Skeletal muscle tissue (tissue), 4 donors: Measurements from ENCODE around the gene GNMT. TPM values are rescaled to one million over a fixed set of nuclear protein-coding genes. Genes with fewer than 3 reads are reported as not detected.

ENCODE experiments used
- H3K27ac ChIP-seq: one replicate; pipeline ENCODE4 v1.7.0; 2013; ENCODE audit warnings: mild to moderate bottlenecking, low read depth, low read length, inconsistent platforms
- H3K27me3 ChIP-seq, 3 donors: one replicate each; pipeline ENCODE4 v1.7.0; 2013; ENCODE audit warnings: low read length in 3 of 3; ENCODE audit not compliant: control insufficient read depth in 3 of 3, insufficient read depth in 3 of 3
- H3K36me3 ChIP-seq, 3 donors: one replicate each; pipeline ENCODE4 v1.7.0; 2013; ENCODE audit warnings: low read length in 3 of 3; ENCODE audit not compliant: control insufficient read depth in 3 of 3, insufficient read depth in 3 of 3
- H3K4me1 ChIP-seq, 3 donors: one replicate each; pipeline ENCODE4 v1.7.0; 2013; ENCODE audit warnings: low read length in 3 of 3, mild to moderate bottlenecking in 3 of 3; ENCODE audit not compliant: control insufficient read depth in 3 of 3, insufficient read depth in 3 of 3
- H3K4me3 ChIP-seq, 3 donors: one replicate each; pipeline ENCODE4 v1.7.0; 2013; ENCODE audit warnings: low read length in 3 of 3
- H3K9ac ChIP-seq, 3 donors: one replicate each; pipeline ENCODE4 v1.7.0; 2013; ENCODE audit warnings: low read length in 3 of 3, mild to moderate bottlenecking in 3 of 3, moderate library complexity in 2 of 3, low read depth in 1 of 3
- H3K9me3 ChIP-seq, 3 donors: one replicate each; pipeline ENCODE4 v1.7.0; 2013; ENCODE audit warnings: low read length in 3 of 3; ENCODE audit not compliant: control insufficient read depth in 3 of 3
- total RNA-seq: library from RNA; depleted of rRNA; stranded (reverse); fragments of >200 nt; gene quantifications from one replicate; pipeline ENCODE4 v1.2.3, GENCODE V29; 2014
- donor health status: Osteomylitis.

The GNMT gene
- total RNA-seq, 1 donor from 2014 or later = not detected

DNA sequence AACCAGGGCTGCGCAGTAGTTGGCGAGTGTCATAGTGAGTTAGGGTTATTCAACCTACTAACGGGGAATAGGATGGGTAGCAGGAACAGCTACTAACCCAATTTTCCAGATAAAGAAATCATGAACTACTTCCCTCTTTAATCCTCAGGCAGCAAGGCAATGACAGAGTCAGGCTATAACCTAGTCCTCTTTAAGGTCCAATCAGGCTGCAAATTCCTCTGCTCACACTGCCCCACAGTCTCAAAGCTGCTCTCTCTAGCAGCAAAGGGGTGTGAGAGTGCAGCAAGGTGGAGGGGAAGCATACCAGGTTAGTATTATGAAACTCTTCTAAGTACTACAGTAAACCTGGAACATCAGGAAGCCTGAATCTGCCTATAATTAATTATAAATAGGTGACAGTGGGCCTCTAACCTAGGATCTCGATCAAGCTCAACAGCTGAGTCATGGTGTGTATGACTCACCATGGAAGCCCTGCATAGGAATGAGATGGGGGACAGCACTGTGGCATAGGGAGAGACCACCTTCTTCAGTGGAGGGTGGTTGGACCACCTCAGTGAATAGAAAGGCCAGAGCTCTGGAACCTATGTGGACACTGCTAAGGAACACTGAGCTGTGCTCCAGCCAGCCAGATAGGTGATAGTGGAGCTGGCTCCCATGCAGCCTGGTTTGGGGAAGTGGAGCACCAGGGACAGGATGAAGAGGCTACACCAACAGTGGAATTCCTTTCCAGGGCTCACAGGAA, 10.5 kb downstream of the GNMT start:
- Histone ChIP-seq H3K36me3 (peaks cover 17 to 38% (median 34%) of the 10 kb centered on the region in 3 donors), H3K4me1 (peaks cover 0 to 11% (median 4%) of the 10 kb centered on the region in 3 donors), H3K9ac (no peak overlapping the region), H3K27me3 (no peaks in the 10 kb centered on the region), H3K4me3 (no peak overlapping the region), H3K27ac (no peak overlapping the region), H3K9me3 (no peaks in the 10 kb centered on the region)

DNA sequence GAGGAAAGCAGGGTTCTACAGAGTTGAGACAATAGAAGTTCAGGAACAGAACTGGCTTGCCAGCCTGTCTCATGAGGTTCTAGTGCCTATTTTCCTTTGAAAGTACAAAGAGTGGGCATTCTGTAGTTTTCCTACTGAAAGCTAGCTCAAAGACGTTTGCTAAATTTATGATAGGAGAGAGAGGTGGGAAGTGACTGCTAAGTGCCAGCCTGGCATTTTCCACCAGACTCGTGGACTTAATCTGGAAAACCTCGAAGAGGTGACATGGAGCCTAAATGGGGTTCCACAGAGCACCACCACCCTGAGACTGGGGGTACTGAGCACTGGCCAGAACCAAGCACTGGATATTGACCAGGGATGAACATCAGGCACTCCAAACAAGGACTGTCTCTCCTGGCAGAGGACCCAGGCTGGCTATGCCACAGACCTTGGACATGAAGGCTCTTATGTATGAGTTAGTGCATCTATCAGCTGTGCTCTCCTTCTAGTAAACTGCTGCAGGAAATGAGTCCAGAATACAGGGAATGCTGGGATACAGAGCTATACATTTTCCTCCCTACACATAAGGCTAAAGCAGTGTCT, 11.3 kb downstream of the GNMT start:
- no peaks in the 10 kb centered on the region for H3K9me3 ChIP-seq

DNA sequence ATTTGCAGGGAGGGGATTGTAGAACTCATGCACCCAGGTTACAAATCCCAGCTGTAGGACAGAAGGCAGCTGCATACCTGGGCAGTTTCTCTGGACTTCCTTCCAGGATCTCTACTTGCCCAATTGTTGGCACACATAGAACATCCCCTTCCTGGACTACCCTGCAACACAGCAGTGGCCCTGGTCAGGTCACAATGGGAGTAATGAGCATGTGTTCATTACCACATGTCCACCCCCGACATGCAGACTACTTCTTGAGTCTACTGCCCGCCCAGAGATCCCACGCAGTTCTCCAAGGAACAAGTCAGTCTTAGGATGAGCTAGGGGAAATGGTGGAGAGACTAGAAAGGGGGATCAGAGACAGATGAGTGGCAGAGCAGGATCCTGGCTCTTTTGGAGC, 13.4 kb downstream of the GNMT start:
- no peak overlapping the region for H3K27ac ChIP-seq
- H3K4me3 ChIP-seq = no peak overlapping the region
- H3K4me1 ChIP-seq = peaks cover 8 to 19% (median 10%) of the 10 kb centered on the region in 3 donors
- H3K27me3 ChIP-seq = no peaks in the 10 kb centered on the region
- H3K9me3 ChIP-seq = no peaks in the 10 kb centered on the region
- peaks cover 7 to 19% (median 17%) of the 10 kb centered on the region in 3 donors for H3K36me3 ChIP-seq
- H3K9ac ChIP-seq = no peak overlapping the region

More for the DNA sequence above, 11.3 kb downstream of the GNMT start:
- H3K4me3 ChIP-seq = no peak overlapping the region
- H3K36me3 ChIP-seq = peaks cover 13 to 31% (median 28%) of the 10 kb centered on the region in 3 donors
- H3K9ac ChIP-seq = no peak overlapping the region
- H3K4me1 ChIP-seq = peaks cover 1 to 11% (median 4%) of the 10 kb centered on the region in 3 donors
- no peak overlapping the region for H3K27ac ChIP-seq
- no peaks in the 10 kb centered on the region for H3K27me3 ChIP-seq

DNA sequence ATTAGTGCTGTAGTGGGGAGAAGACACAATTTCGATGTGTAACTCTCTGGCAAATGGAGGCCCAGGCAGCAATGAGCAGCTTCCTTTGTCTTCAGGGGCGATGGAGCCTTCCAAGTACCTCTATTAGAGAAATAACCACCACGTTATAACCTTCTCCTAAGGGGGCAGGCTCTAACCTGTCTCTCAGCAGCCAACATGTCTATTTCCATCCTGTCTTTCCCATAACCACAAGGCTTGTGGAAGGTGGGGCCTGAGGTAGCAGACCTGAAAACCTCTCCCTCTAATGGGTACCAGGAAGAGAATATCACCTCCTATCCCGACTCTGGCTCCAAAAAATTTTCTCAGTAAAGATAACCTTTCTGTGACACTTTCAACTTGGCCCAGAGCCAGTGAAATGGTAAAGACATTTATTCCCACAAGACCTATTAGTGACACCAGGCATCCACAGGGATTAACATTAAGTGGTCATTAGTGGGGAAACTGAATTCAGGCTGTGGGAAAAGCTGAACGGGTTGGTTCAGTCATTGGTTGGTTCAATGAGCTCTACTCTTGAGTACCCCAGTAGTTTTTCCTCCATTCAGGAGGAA, 14.5 kb downstream of the GNMT start:
- Histone ChIP-seq H3K4me1 (peaks cover 14 to 26% (median 19%) of the 10 kb centered on the region in 3 donors), H3K36me3 (peaks cover 2 to 12% (median 10%) of the 10 kb centered on the region in 3 donors), H3K4me3 (no peak overlapping the region), H3K9me3 (no peaks in the 10 kb centered on the region), H3K9ac (no peak overlapping the region), H3K27me3 (no peaks in the 10 kb centered on the region), H3K27ac (no peak overlapping the region)

DNA sequence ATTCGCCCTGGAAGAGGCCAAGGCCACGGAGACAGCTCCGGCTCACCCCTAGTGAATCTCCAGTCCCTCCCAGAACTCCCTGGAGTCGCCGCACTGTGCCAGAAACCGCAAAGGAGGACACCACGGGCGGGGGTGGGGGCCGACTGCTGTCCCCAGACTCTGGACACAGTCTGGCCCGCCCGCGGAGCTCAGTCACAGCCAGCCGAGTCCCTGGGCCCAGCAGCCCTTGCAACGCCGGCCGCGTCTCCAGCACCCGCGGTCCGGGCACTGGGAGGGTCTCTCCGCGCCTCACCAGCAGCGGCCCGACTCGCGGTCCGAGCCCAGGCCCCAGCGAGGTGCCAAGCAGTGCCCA, 17.9 kb downstream of the GNMT start:
- Histone ChIP-seq H3K4me1 (peaks cover 11 to 23% (median 19%) of the 10 kb centered on the region in 3 donors), H3K27me3 (no peaks in the 10 kb centered on the region), H3K27ac (peak overlapping the region; percentile 81), H3K9ac (peak overlapping the region; percentile 89 to 97 (median 91)), H3K4me3 (peak overlapping the region; percentile 90 to 97 (median 97)), H3K9me3 (no peaks in the 10 kb centered on the region), H3K36me3 (peaks cover 2 to 8% (median 5%) of the 10 kb centered on the region in 3 donors)

DNA sequence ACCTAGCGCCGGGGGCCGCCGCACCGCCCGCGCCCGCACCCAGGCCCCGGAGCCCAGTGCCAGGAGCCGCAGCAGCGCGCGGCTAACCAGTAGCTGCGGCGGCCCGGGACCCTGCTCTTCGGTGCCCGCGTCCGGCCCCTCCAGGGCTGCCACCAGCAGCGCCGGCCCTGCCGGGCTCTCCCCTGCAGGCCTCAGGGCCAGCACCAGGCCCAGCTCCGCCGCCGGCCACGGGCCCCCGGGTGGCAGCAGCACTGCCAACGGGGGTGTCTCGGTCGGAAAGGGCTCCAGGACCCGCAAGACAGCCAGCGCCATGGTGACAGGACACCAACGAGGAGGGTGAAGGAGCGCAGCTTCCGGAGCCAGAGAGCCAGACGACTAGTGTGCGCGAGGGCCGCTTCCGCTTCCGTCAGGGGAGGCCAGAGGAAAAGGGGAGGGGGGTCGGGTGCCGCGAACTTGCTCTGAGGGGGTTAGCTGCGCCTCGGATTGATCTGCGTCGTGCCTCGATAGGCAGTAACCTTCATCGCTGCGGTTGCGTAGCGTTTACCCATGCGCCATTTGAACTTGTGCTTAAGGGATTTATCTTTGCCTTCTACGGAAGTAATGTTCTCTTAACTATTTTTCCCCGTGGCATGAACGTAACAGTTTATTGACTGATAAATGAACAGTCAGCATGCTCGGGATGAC, 18.4 kb downstream of the GNMT start, which contains the start of gene PEX6:
Gene PEX6, minus strand, starts transcription at position 343 of the 684 bp plus-strand sequence. Its CDS starts 31 bp downstream, at position 312.
- no peaks in the 10 kb centered on the region for H3K27me3 ChIP-seq
- peak within 1 kb of the TSS; percentile 89 to 97 (median 91) for H3K9ac ChIP-seq
- peak within 1 kb of the TSS; percentile 81 for H3K27ac ChIP-seq
- no peaks in the 10 kb centered on the region for H3K9me3 ChIP-seq
- peaks cover 14 to 28% (median 24%) of the 10 kb centered on the region in 3 donors for H3K4me1 ChIP-seq
- peak within 1 kb of the TSS; percentile 90 to 97 (median 97) for H3K4me3 ChIP-seq
- H3K36me3 ChIP-seq = peaks cover 0 to 5% (median 2%) of the 10 kb centered on the region in 3 donors

DNA sequence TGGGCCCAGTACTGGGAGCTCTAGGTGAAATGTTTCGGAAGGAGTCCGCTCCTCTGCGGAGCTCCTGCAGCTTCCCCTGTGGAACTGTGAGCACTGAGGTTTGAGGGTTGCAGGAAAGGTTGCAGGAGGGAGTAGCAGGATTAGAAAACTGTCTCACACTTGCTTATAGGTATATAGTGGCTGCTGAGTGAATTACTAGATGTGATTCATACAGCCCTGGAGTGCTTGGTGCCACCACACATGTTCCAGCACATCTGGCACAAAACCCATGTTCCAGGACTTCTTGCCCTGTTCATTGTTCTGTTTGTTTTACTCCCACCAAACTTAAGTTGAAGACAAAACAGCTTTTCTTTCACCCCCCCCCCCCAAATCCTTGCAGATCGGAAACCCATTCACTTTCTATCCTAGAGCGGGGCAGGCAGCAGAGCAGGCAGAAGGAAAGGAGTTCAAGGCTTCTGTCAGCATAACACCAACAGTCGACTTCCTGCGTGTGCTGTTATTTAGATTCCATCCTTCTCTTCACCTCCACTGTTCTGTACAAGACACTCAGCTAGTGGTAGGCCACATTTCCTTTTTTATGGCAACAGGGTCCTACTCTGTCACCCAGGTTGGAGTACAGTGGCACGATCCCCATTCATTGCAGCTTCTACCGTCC, 19.1 kb downstream of the GNMT start:
- peaks cover 0 to 2% (median 2%) of the 10 kb centered on the region in 3 donors for H3K36me3 ChIP-seq
- H3K4me3 ChIP-seq = peak overlapping the region; percentile 90 to 97 (median 97)
- H3K4me1 ChIP-seq = peaks cover 16 to 30% (median 25%) of the 10 kb centered on the region in 3 donors
- H3K9me3 ChIP-seq = no peaks in the 10 kb centered on the region
- peak overlapping the region; percentile 89 to 97 (median 91) for H3K9ac ChIP-seq
- peak overlapping the region; percentile 81 for H3K27ac ChIP-seq
- H3K27me3 ChIP-seq = no peaks in the 10 kb centered on the region

DNA sequence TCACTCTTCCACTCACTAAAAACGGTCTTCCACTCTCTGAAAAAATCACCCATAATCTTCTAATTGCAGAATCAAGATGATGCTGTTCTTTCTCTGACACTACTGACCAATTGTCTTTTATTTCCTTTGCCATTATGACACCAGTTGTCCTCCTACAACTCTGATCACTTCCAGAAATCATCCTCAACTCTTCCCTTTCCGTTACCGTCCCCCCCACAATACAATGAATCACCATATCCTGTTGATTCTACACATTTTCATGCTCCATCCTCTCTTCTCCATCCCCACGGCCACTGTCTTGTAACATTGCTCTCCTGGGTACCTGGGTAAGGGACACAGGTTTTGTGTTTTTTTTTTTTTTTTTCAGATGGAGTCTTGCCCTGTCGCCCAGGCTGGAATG, 21.3 kb downstream of the GNMT start:
- Histone ChIP-seq H3K4me1 (peaks cover 31 to 48% (median 40%) of the 10 kb centered on the region in 3 donors), H3K4me3 (no peak overlapping the region)

More for the DNA sequence above, 21.3 kb downstream of the GNMT start:
- H3K9me3 ChIP-seq = no peaks in the 10 kb centered on the region
- H3K27ac ChIP-seq = no peak overlapping the region
- H3K36me3 ChIP-seq = peaks cover 0 to 2% (median 0%) of the 10 kb centered on the region in 3 donors
- no peak overlapping the region for H3K9ac ChIP-seq
- no peaks in the 10 kb centered on the region for H3K27me3 ChIP-seq
